BE2C (cell line): ENCODE measurements around the gene HYAL3.
A peak's percentile ranks its signal among the peaks of the same experiment; 100 is the strongest.

ENCODE experiments used
- DNase-seq: peaks from one replicate; pipeline ENCODE4 v3.0.0-alpha.2; 2020
- H3K27me3 ChIP-seq: fragments of 250-450 bp; sonication (Bioruptor Pico); 2 replicates; pipeline ENCODE4 v1.5.1; 2020; ENCODE audit warnings: mild to moderate bottlenecking
- H3K36me3 ChIP-seq: fragments of 250-450 bp; sonication (Bioruptor Pico); 2 replicates; pipeline ENCODE4 v1.5.1; 2020; ENCODE audit warnings: mild to moderate bottlenecking
- H3K4me1 ChIP-seq: fragments of 250-450 bp; sonication (Bioruptor Pico); 2 replicates; pipeline ENCODE4 v1.5.1; 2020
- H3K4me3 ChIP-seq: 2 replicates; pipeline ENCODE4 v1.5.1; 2011; ENCODE audit warnings: low read depth, low read length
- H3K9me3 ChIP-seq: fragments of 250-450 bp; sonication (Bioruptor Pico); 2 replicates; pipeline ENCODE4 v1.5.1; 2020
- CTCF ChIP-seq: IDR thresholded peaks from 2 replicates; pipeline ENCODE4 v1.5.1; 2012; ENCODE audit warnings: mild to moderate bottlenecking, low read depth, low read length

HYAL3 gene

GRCh38 chr3:50338965-50339364 is 39.8 kb upstream of the HYAL3 start:
- Histone ChIP-seq H3K27me3 (no peaks in the 10 kb centered on the region), H3K4me3 (no peak overlapping the region), H3K36me3 (peaks cover 3% of the 10 kb centered on the region; the same call in 1 of the 2 replicates), H3K9me3 (no peaks in the 10 kb centered on the region), H3K4me1 (peaks cover 3% of the 10 kb centered on the region; the same call in 1 of the 2 replicates)
- DNase-seq = no peak
- no peak for TF ChIP-seq CTCF

- H3K9me3 ChIP-seq = no peaks in the 10 kb centered on the region
- peak; percentile 97 for DNase-seq
- TF ChIP-seq CTCF = no peak
- H3K4me3 ChIP-seq = peak overlapping the region; percentile 95
- peaks cover 3% of the 10 kb centered on the region; the same call in 1 of the 2 replicates for H3K4me1 ChIP-seq
- no peaks in the 10 kb centered on the region for H3K27me3 ChIP-seq
- H3K36me3 ChIP-seq = peaks cover 3% of the 10 kb centered on the region
These were observed 38.1 kb upstream of the HYAL3 start for GRCh38 chr3:50337175-50337861.

DNA sequence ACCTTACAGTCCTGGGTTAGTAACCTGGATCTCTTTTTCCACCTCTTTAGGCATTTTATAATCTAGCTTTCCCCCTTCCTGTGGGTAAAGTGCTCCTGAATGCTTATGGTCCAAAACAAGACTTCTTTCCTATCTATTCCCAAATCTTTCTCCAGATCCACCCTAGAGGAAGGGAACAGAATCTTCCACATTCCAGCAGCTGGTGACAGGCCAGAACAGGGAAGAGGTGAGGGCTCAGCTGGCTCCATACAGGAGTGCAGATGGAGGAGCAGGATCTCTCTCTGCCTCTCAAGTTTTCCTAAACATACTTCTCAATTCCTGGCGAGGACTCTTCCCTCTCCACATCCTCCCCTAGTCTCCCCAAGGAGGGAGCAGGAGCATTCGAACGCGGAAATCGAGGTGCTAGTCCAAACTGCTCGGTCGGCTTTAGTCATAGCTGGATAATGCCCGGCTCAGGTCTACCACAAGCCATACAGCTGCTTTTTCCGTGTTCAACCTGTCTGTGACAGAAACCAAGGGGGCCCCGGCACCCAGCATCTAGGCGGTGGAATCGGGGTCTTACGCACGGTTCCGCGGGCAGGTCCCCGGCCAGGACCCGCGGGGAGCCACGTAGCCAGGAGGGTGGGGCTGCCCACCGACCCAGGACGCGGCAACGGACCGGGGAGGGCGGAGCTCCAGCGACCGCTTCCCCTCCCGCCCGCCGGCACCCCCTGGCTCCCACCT is 37.4 kb upstream of the HYAL3 start:
- peaks cover 3% of the 10 kb centered on the region; the same call in 1 of the 2 replicates for H3K4me1 ChIP-seq
- H3K4me3 ChIP-seq = peak overlapping the region; percentile 95
- no peak for DNase-seq
- TF ChIP-seq CTCF = no peak
- H3K9me3 ChIP-seq = no peaks in the 10 kb centered on the region
- no peaks in the 10 kb centered on the region for H3K27me3 ChIP-seq
- H3K36me3 ChIP-seq = peaks cover 10% of the 10 kb centered on the region

- no peaks in the 10 kb centered on the region for H3K9me3 ChIP-seq
- no peak for DNase-seq
- H3K4me1 ChIP-seq = peaks cover 3% of the 10 kb centered on the region; the same call in 1 of the 2 replicates
- H3K4me3 ChIP-seq = no peak overlapping the region
- H3K36me3 ChIP-seq = peaks cover 27% of the 10 kb centered on the region
- H3K27me3 ChIP-seq = no peaks in the 10 kb centered on the region
- no peak for TF ChIP-seq CTCF
These were observed 35.3 kb upstream of the HYAL3 start for GRCh38 chr3:50334339-50335075.

GRCh38 chr3:50333744-50334328 is 34.6 kb upstream of the HYAL3 start:
- no peak for DNase-seq
- Histone ChIP-seq H3K36me3 (peaks cover 27% of the 10 kb centered on the region), H3K4me3 (no peak overlapping the region)

More at GRCh38 chr3:50333744-50334328, 34.6 kb upstream of the HYAL3 start:
- Histone ChIP-seq H3K27me3 (no peaks in the 10 kb centered on the region), H3K9me3 (no peaks in the 10 kb centered on the region), H3K4me1 (peaks cover 3% of the 10 kb centered on the region; the same call in 1 of the 2 replicates)
- TF ChIP-seq CTCF = no peak
